HG02623 (cell line): Measurements from ENCODE around the gene TP63.

Experiments
- ATAC-seq: cut with Tn5 transposase; IDR thresholded peaks from one replicate; pipeline ENCODE4 v1.9.1; 2021; ENCODE audit warnings: moderate library complexity; ENCODE audit not compliant: unreplicated experiment

Gene TP63

DNA sequence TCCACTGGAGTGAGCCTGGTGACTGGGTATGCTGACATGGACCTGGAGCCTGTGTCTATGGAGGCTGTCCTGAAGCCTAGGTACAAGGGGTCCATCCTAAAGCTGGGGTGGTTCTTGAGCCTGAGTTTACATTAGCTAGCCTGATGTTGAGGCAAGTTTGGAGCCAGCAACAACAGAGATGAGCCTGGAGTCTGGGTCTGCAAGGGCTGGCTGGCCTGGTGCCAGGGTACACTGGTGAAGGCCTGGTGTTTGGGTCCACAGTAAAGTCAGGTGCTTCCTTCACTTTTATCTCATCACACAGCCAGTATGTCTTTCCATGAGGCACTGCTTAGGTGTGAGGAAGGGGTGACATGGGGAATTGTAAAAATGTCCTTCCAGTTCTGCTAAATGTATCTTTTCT is 49.5 kb downstream of the TP63 start:
- no peak for ATAC-seq

DNA sequence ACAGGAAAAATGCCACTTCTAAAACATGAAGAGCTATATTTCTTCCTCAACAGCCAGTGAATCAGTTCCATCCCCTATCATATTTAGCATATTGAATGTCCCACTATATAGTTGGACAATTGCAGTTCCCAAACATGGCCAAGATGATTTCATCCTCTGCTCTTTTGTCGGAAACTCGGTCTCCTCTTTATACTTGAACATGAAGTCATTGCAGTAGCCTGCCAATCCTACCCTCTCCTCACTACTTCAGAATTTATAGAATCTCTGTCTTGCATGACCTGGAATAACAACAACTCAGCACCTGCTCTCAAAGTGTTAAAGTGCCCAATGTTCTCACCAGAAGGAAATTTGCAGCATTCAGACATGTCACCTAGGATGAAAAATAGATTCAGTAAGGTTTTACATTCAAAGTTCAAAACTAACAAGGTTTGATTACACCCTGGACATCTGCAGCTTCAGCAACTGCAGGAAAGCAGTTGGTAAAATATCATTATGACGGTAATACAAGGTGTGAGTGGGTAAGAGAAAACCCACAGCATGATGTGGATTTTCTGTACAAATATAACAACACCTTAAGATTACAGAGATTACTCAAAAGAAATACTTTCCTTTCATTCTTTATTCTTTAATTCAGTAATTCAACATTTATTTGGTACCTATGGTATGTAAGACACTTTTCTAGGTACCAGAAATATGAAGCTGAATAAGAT is 52.5 kb downstream of the TP63 start:
- no peak for ATAC-seq

DNA sequence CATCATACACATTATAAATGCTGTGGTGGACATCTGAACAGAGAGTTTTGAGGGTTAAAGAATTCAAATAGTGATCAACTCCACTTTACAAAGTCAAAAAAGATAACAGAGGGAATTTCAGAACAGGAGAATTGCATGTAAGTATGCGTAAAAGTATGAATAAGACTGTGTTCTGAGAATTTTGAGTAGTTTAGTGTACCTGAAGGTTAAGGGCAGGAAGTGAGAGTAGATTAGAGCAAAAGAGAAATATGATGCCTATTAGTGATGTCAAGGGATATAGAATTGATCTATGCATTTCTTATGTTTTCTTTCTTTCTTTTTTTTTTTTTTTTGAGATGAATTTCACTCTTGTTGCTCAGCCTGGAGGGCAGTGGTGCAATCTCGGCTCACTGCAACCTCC is 53.1 kb downstream of the TP63 start:
- ATAC-seq = no peak

DNA sequence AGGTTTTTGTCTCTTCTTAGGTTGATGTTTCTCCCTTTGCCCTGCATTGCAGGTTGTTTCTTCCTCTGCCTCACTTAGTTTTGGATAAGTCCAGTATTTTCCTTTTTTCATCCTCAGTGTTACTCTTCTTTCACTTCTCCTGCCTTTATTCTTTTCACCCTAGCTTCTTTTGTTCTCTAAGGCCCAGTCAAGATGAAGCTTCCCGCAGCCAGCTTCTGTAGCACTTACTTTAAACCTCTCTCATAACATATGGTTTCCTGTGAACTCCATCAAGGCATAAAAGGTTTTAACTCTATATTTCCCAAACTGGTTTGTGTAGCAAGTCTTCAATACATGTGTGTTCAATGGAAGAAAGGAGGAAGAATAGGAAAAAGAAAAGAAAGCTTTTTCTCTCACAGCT is 54.1 kb downstream of the TP63 start:
- no peak for ATAC-seq

DNA sequence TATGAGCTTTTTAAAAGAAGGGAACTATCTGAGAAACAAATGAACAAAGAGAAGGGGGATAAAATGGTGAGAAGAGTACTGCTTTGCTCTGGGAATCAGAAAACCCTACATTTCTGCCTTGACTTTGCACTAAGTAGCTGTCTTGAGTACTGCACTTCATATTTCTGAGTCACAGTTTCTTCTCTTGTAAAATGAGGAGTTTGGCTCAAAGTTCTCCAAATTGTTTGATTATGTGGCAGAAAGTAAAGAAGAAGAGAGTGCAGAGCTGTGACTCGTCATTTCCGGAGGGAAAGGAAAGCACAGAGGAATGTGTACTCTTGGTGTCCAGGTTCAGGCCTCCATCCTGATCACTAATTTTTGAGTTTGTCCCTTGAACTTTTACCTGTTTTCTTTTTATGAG is 54.7 kb downstream of the TP63 start:
- ATAC-seq = no peak

DNA sequence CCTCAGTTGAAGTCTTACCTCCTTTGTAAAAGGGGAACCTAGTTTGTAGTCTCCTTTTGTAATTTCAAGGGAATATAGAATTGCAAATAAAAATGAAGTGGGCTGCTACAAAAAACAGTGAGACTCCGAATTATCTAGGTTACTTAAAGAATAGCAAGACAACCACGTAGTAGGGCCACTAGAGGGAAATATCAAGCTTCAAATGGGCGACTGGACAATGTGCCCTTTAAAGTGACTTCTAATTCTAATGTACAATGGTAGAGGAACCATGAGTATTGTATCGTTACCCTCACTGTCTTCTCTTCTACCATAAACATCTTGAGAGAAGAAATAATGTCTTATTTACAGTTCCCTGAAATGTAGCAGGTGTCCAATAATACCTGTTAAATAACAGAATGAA is 56.3 kb downstream of the TP63 start:
- ATAC-seq = no peak

DNA sequence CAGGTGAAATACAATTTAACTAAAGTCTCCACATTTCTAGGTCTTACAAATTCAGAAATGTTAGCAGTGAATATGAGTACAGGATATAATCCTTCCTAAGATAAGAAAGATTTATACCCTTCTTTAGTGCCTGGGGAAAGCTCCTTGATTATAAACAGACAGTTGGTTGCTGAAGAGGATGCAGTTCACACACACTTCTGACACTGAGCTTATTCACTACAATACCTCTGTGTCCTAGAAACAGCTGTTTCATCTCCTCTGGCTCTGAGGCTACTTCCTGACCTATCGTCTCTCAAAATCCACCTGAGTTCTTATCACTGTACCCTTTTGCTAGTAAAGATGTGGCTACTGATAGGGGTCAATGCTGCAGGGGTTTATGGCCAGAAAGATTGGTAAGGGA is 57.1 kb downstream of the TP63 start:
- no peak for ATAC-seq

DNA sequence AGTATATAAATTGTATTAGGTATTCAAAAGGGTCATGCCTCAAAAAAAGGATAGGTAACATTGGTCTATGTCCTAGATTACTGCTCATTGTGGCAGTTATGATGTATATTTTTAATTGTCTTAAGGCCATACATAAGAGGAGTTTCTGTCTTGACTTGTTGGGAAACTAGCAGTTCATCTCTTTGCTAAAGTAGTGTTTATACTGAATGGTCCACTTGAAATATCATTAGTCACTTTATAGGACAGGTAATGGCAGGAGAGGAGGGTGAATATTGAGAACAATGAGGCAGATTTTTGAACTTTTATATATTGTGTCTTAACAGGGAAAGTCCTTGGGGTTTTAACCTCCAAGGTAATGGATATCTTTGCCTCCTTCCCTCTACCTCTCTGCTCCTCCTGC is 58.4 kb downstream of the TP63 start:
- ATAC-seq = no peak

DNA sequence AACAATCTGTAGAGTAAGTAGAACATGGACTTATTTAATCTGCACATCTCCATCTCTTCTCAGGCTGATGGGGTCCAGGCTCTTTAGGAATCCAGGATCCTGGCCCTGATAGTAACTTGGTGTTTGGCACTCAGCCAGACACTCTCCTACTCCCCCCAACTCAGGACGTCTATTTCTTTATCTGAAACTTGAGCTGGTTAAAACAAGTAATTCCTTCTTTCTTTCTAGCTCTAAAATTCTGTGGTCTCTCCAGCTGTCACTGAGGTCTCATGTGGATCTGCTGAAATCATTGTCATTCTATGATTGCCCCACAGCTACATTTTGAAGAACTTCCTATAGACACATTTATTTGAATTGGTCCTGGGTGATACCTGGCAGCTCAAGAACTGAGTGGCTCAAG is 59.0 kb downstream of the TP63 start:
- no peak for ATAC-seq

DNA sequence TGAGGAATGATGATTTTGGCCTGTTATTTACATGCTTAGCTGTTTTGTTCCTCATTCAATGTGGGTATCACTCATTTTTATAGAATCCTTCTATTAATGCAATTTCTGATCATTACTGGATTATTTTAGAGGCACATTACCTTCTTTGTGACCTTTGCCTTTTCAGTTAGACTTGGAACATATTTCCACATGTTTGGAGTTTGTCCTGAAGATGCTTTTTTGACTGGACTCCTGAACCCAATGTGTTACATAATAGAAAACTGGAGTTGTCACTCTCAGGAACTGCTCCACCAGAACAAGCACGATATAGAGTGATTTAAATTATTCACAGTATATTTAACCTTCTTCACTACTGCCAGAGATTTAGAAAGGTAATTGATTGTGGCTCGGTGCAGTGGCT is 59.5 kb downstream of the TP63 start:
- ATAC-seq = no peak

DNA sequence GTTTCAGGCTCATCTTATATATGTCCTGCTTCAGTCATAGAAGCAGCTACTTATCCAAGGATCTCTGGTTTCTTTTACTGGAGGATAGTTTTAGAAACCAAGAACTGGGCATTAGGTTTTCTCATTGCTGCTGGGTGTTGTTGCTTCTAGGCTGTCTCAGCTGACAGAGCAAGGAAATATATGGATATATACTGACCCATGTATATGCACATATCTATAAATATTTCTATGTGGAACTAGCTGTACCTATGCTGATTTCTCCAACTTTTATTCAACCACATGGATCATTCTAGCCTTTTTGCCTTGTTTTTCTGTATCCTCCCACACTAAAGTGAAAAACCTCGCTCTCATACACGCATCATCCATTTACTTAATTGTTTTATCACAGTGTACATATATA is 64.2 kb downstream of the TP63 start:
- no peak for ATAC-seq

DNA sequence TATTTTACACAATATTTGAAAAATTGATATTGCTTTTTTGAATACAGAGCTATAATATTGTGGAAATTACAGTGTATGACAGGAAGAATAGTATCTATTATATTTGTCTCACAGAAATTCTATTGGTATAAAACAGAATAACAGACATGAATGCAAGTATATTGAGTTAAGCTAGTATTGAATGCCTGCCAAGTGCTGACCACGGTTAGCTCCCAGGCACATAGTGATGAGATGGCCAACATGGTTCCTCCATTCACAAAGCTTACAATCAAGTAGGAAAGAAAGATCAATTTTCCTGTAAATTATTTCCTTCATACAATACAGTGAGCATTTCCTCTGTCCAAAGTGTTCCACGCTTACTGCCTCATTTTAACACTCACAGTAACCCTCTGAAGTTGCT is 67.6 kb downstream of the TP63 start:
- ATAC-seq = no peak

DNA sequence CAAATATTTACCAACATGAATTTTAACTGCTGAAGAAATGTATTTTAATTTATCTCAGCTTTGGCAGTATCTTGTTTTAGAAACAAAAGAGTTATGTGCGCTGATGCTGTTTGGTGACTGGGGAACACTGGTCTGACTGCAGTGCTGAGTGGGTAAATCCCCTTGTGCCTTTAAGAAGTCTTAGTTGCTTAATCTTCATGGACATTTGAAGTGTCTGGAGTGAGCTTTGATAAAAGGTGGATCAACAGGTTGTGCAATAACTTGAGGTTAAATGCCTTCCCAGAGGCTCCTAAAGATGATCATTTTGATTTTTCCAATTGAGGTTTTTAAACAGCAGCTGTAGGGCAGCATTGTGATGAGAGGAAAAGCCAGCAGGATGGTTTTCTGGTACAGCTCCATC is 68.7 kb downstream of the TP63 start:
- ATAC-seq = no peak

DNA sequence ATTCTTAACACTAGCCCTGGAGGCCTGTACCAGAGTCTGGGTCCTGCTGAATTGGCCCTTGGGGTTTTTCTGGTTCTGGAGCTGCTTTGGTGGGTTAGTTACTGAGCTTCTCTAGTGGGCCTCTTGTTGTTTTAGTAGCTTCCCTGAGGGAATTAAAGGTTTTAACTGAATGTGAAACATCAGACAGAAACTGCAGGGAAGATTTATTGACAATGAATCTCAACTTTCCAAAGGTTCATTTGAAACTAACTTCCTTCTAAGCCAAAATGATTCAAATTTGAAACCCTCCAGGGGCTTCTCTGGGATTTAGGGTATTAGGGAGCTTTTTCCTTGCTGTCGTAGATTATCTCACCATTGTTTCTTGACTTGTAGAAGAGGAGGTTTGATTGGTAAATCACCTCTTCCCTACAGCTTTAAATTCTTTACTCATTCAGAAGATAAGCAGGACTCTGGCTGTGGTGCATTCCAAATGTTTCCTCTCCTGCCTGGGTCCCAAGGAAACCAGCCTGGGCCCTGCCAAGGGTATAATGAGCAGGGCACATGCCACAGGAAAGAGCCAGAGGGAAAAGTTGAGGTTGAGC is 71.0 kb downstream of the TP63 start:
- no peak for ATAC-seq

DNA sequence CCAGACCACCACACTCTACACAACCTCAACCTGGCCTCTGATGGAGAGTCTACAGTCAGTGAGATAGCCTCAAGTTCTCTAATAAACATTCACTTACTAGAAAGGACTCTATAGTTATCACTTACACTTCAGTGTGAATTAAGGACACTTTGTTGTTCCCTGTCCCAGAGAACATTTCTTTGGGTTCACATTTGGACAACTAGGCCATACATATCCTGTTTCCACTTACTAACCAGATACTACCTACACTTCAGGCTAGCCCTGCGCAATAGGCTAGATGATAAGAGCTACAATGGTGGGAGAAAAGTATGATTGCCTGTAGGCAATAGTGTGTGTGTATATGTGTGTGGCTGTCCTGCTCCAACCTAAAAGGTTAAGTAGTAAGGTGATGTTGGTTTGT is 72.7 kb downstream of the TP63 start:
- ATAC-seq = no peak

DNA sequence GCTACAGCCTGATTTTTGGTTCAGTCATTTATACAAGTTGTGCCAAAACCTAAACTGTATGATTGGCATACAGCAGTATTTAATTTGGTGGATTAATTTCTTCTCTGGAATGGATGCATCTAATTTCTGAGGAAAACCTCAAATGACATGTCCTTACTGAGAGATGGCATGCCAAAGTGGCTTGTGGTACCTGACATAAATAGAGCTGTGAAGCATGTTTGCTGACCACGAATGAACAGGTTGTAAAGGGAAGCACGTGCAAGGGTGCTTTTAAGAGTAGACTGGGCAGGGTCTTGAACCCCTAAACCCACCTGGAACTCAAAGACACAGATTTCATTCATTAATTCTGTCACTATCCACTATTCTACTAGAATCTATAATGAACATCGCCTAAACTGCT is 77.2 kb downstream of the TP63 start:
- no peak for ATAC-seq

DNA sequence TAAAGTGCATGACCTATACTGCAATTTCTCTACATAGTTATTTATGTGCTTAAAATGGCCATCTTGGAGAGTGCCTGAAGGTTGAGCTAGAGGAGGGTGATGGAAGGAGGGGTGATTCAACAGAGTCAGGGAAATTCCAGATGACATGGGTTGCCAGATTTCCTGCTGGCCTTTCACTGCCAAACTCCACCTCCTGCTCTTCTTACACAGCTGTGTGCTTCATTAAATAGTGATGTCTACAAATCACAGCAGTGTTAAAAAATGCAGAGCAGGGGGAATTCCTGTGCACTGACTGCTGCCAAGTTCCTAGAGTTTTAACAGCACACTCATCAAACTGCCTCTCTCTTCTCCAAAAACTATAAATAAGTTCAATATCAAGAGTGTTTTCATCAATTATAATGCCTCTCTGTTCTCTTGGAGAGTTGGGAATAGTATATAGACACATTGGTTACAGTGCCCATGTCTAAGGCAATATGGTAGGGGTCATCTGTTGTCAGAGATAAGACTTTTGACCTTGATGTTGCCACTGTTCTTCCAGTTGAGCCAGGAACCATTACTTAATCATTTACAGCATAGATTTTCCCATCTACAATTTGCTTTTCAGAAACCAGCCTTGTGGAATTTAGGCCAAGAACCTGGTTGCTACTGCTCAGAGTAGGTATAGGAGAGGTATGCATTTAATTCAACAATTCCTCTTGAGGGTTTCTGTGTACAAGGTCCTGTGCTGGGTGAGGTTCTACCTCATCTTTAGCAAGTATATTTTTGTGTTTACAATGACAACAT is 79.6 kb downstream of the TP63 start:
- ATAC-seq = peak; percentile 53

DNA sequence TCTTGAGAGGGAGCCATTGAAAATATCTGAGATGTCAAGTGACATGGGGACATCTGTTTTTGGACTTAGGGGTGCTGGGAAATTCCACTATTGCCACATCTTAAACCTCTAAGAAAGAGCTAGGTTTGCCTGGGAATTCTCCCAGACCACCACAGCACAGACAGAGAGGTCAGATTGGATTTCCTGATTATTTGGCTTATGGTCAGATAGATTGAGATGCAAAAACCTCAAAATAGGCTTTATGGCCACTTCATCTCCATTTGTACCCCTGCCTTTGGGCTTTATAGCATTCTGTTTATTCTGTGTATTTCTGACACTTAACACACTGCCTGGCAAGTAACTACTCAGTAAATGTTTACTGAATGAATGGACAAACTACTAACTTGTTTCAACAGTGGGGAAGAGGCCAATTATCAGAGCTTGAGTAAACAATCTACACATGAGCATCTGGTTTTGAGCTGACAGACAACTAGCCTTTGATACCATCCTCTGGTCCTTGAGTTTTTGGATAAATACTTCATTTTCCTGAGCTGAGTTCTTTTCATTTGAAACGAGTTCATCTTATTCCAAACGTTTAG is 81.8 kb downstream of the TP63 start:
- ATAC-seq = no peak

DNA sequence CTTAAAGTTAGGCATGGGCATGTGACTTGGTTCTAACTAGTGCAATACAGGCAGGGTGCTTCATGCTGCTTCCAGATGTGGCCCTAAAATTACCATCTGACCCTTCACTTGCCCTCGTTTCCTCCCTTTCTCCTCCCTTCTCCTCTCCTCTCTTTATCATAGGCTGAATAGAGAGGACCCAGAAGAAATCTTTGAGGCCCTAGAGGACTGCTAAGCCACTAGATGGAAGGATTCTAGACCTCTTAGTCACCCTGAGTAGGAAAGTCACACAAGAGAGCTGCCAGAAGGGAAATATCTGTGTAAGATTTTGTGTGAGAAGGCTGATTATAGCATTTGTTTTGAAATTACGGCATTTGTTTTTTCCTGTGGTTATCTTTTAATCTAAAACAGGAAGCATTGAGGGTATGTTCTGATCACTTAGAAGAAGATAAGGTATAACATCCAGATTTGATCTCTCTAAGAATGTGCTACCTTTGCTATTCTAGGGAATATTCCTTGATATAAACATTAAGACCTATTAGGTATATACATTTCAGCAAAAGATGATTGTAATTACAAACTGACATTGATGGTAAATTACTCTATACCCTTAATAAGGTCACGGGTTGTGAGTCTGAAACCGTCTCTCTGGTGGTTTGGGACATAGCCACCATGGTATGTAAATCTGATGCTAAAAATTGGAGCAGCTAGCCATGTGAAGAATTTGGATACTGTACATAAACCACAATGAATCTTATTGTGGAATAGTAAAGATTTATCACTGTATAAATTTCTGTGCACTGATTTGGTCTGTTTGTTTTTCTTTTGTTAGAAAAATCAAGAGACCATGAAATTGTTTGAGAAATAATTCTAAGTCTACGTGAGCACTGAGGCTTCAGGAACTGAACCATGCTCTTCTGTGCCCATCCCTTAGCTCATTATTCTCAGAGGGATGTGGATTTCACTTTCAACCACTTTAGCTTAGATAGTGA is 84.1 kb downstream of the TP63 start:
- ATAC-seq = no peak

DNA sequence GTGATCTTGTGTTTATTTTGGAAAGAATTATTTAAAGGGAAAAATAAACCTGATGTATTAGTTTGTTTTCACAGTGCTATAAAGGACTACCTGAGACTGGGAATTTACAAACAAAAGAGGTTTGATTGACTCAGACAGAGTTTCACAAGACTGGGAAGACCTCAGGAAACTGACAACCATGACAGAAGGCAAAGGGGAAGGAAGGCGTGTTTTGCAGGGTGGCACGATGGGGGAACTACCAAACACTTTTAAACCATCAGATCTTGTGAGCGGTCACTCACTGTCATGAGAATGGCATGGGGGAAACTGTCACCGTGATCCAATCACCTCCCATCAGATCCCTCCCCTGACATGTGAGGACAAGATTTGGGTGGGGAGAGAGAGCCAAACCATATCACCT is 87.0 kb downstream of the TP63 start:
- no peak for ATAC-seq
